Glutamatergic neuron (in vitro differentiated cells): ENCODE results near the gene RMI1. TPM values are rescaled to one million over a fixed set of nuclear protein-coding genes. Genes with fewer than 3 reads are reported as not detected.

Experiments
- DNase-seq: peaks from one replicate; pipeline ENCODE4 v3.0.0; 2022
- H3K27ac Mint-ChIP-seq: one replicate; pipeline ENCODE4 v1.8.0; 2020; ENCODE audit warnings: mild to moderate bottlenecking, mixed read lengths, inconsistent platforms; ENCODE audit not compliant: unreplicated experiment
- H3K27me3 Mint-ChIP-seq: one replicate; pipeline ENCODE4 v1.8.0; 2020; ENCODE audit warnings: mild to moderate bottlenecking, moderate library complexity, mixed read lengths, inconsistent platforms; ENCODE audit not compliant: unreplicated experiment
- H3K36me3 Mint-ChIP-seq: one replicate; pipeline ENCODE4 v1.8.0; 2020; ENCODE audit warnings: mild to moderate bottlenecking, mixed read lengths, inconsistent platforms; ENCODE audit not compliant: unreplicated experiment
- H3K4me1 Mint-ChIP-seq: one replicate; pipeline ENCODE4 v1.8.0; 2020; ENCODE audit warnings: mild to moderate bottlenecking, low read depth, mixed read lengths, inconsistent platforms; ENCODE audit not compliant: unreplicated experiment
- H3K4me3 Mint-ChIP-seq: one replicate; pipeline ENCODE4 v1.8.0; 2020; ENCODE audit warnings: mild to moderate bottlenecking, mixed read lengths, inconsistent platforms; ENCODE audit not compliant: unreplicated experiment
- H3K9me3 Mint-ChIP-seq: one replicate; pipeline ENCODE4 v1.8.0; 2020; ENCODE audit warnings: mild to moderate bottlenecking, moderate library complexity, mixed read lengths, inconsistent platforms; ENCODE audit not compliant: unreplicated experiment
- CTCF ChIP-seq: fragments of 200-600 bp; sonication (generic); IDR thresholded peaks from one replicate; pipeline ENCODE4 v1.5.0; 2021; ENCODE audit not compliant: partially characterized antibody, unreplicated experiment
- total RNA-seq: library from RNA; stranded (reverse); fragmentation: NEBNext Ultra II Directional; extraction: Animal tissue kit (Norgen Biotek cat#: 25700); gene quantifications from one replicate; pipeline ENCODE4 v1.2.1, GENCODE V29; 2021; ENCODE audit not compliant: unreplicated experiment

The RMI1 gene
- total RNA-seq, 1 donor from 2014 or later, result 24.2 TPM

GRCh38 chr9:83966209-83966582 lies 14.4 kb upstream of the RMI1 start:
- peaks cover 2% of the 10 kb centered on the region for H3K27me3 Mint-ChIP-seq
- no peak overlapping the region for H3K4me3 Mint-ChIP-seq
- no peaks in the 10 kb centered on the region for H3K36me3 Mint-ChIP-seq
- peaks cover 21% of the 10 kb centered on the region for H3K4me1 Mint-ChIP-seq
- H3K27ac Mint-ChIP-seq, result peak overlapping the region; percentile 85
- no peak for TF ChIP-seq CTCF
- H3K9me3 Mint-ChIP-seq, result peaks cover 8% of the 10 kb centered on the region
- DNase-seq, result no peak

DNA sequence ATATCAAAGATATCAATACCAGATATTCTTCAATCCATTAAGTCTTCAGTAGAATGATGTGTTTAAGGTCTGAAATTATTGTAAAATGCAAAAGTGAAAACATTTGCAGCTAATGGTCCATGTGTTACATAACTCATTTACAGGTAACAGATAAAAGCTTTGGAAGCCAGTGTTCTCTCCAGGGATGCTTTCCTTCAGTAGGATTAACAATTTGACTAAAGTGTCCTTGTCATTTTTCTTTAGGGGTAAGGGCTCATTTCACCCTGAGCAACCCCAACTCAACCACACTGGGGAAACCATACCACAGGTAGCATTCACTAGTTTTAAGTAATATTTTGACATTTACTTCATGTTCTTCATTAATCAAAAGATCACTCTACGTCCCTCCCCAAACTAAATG lies 13.5 kb upstream of the RMI1 start:
- H3K4me1 Mint-ChIP-seq, result peaks cover 25% of the 10 kb centered on the region
- no peak for DNase-seq
- peaks cover 8% of the 10 kb centered on the region for H3K9me3 Mint-ChIP-seq
- peaks cover 2% of the 10 kb centered on the region for H3K27me3 Mint-ChIP-seq
- no peaks in the 10 kb centered on the region for H3K36me3 Mint-ChIP-seq
- H3K27ac Mint-ChIP-seq, result peak overlapping the region; percentile 45
- no peak for TF ChIP-seq CTCF
- peak overlapping the region; percentile 35 for H3K4me3 Mint-ChIP-seq

- no peaks in the 10 kb centered on the region for H3K36me3 Mint-ChIP-seq
- peaks cover 8% of the 10 kb centered on the region for H3K9me3 Mint-ChIP-seq
- peaks cover 2% of the 10 kb centered on the region for H3K27me3 Mint-ChIP-seq
- peaks cover 28% of the 10 kb centered on the region for H3K4me1 Mint-ChIP-seq
- H3K27ac Mint-ChIP-seq, result no peak overlapping the region
- no peak for DNase-seq
- H3K4me3 Mint-ChIP-seq, result no peak overlapping the region
- TF ChIP-seq CTCF, result no peak
Observed at GRCh38 chr9:83969602-83970001, 11.0 kb upstream of the RMI1 start.

GRCh38 chr9:83971485-83971884 lies 9.1 kb upstream of the RMI1 start:
- H3K27ac Mint-ChIP-seq, result no peak overlapping the region
- peaks cover 2% of the 10 kb centered on the region for H3K9me3 Mint-ChIP-seq
- TF ChIP-seq CTCF, result no peak
- H3K4me1 Mint-ChIP-seq, result peaks cover 35% of the 10 kb centered on the region
- DNase-seq, result no peak
- H3K36me3 Mint-ChIP-seq, result no peaks in the 10 kb centered on the region
- peaks cover 2% of the 10 kb centered on the region for H3K27me3 Mint-ChIP-seq
- H3K4me3 Mint-ChIP-seq, result no peak overlapping the region

- no peaks in the 10 kb centered on the region for H3K9me3 Mint-ChIP-seq
- no peak overlapping the region for H3K4me3 Mint-ChIP-seq
- H3K27ac Mint-ChIP-seq, result peak overlapping the region; percentile 6
- H3K4me1 Mint-ChIP-seq, result peaks cover 33% of the 10 kb centered on the region
- DNase-seq, result no peak
- H3K27me3 Mint-ChIP-seq, result no peaks in the 10 kb centered on the region
- no peak for TF ChIP-seq CTCF
- no peaks in the 10 kb centered on the region for H3K36me3 Mint-ChIP-seq
Observed at GRCh38 chr9:83972286-83972685, 8.3 kb upstream of the RMI1 start.
